NT2/D1 (cell line): ENCODE measurements around the gene PKIG.

Experiments
- YY1 ChIP-seq: IDR thresholded peaks from 2 replicates; pipeline ENCODE4 v1.6.1; 2011; ENCODE audit not compliant: insufficient read length, insufficient read depth
- ZNF274 ChIP-seq: IDR thresholded peaks from 2 replicates; pipeline ENCODE4 v1.6.1; 2011; ENCODE audit warnings: mild to moderate bottlenecking, low read depth, low read length

GRCh38 chr20:44662261-44662660 lies 79.9 kb downstream of the PKIG start:
- TF ChIP-seq YY1 (no peak), ZNF274 (no peak)
